ENCODE results near the gene CD207.
A peak's percentile ranks its signal among the peaks of the same experiment; 100 is the strongest.

GRCh38 chr2:70785137-70785911 is 50.3 kb downstream of the CD207 start:
- TF ChIP-seq CTCF (IDR thresholded peaks at IDR 0.05; ENCODE audit: low read depth, low read length, missing input control) (no peak), TAF1 (conservative IDR thresholded peaks at IDR 0.05) (no peak), ZBTB33 (IDR thresholded peaks at IDR 0.05) (no peak), SP1 (IDR thresholded peaks at IDR 0.05) (no peak), GABPA (IDR thresholded peaks at IDR 0.05 in 1 of 2, conservative IDR thresholded peaks at IDR 0.05 in 1 of 2) (no peak), HNF4G (IDR thresholded peaks at IDR 0.05) (no peak), RAD21 (IDR thresholded peaks at IDR 0.05) (peak; percentile 41 to 47), RXRA (IDR thresholded peaks at IDR 0.05) (no peak), REST (IDR thresholded peaks at IDR 0.05) (no peak)
- TF ChIP-seq, protein P1, sequence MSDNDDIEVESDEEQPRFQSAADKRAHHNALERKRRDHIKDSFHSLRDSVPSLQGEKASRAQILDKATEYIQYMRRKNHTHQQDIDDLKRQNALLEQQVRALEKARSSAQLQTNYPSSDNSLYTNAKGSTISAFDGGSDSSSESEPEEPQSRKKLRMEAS (IDR thresholded peaks at IDR 0.05): no peak

Measured in liver (tissue), 3 donors.